SK-N-SH (cell line): ENCODE results near the gene SLC52A3. TPM values are rescaled to one million over a fixed set of nuclear protein-coding genes. Genes with fewer than 3 reads are reported as not detected.

Source experiments
- CTCF ChIA-PET: fragments of 300-600, 350-600 bp; formaldehyde crosslinking; extraction: SDS; loops from one replicate; lab custom pipeline; 2021; lab: Yijun Ruan, JAX
- POLR2A ChIA-PET: fragments of 350-600 bp; sonication (Branson Sonifier 250); formaldehyde crosslinking; extraction: SDS; loops from one replicate; lab custom pipeline; 2020; ENCODE audit warnings: antibody characterized with exemption, inconsistent platforms; lab: Yijun Ruan, JAX
- DNase-seq: peaks from one replicate; pipeline ENCODE4 v3.0.0; 2012
- H2AFZ ChIP-seq: fragments of 200-600 bp; sonication (generic); 2 replicates; pipeline ENCODE4 v1.8.1; 2016; ENCODE audit warnings: antibody characterized with exemption, mild to moderate bottlenecking, low read depth
- H3F3A ChIP-seq: fragments of 200-600 bp; sonication (generic); replicated peaks from 2 replicates; pipeline ENCODE3; 2016; ENCODE audit warnings: antibody characterized with exemption, mild to moderate bottlenecking; ENCODE audit not compliant: insufficient read depth
- H3K27ac ChIP-seq, 2 experiments: fragments of 200-500 bp in 1 of 2; fragments of 200-600 bp in 1 of 2; sonication (Bioruptor generic) in 1 of 2; sonication (generic), shearing (Covaris generic) in 1 of 2; 2 replicates each; pipeline versions ENCODE4 v1.5.1 to v1.6.1; 2014 to 2016; ENCODE audit warnings: low read depth in 2 of 2, inconsistent platforms in 1 of 2, low read length in 1 of 2, mild to moderate bottlenecking in 1 of 2, mixed read lengths in 1 of 2
- H3K27me3 ChIP-seq: fragments of 200-600 bp; sonication (generic), shearing (Covaris generic); 2 replicates; pipeline ENCODE4 v1.6.1; 2016; ENCODE audit warnings: mixed run types; ENCODE audit not compliant: insufficient read depth
- H3K36me3 ChIP-seq, 2 experiments: fragments of 200-500 bp in 1 of 2; fragments of 200-600 bp in 1 of 2; sonication (Bioruptor generic) in 1 of 2; sonication (generic) in 1 of 2; replicated peaks in 1 of 2; 2 replicates each; pipeline versions ENCODE3 to v1.5.1; 2014 to 2016; ENCODE audit warnings: low read length in 1 of 2, mild to moderate bottlenecking in 1 of 2; ENCODE audit not compliant: insufficient read depth in 2 of 2, control insufficient read depth in 1 of 2
- H3K4me1 ChIP-seq, 2 experiments: fragments of 200-500 bp in 1 of 2; fragments of 200-600 bp in 1 of 2; sonication (Bioruptor generic) in 1 of 2; sonication (generic), shearing (Covaris generic) in 1 of 2; 2 replicates each; pipeline versions ENCODE4 v1.5.1 to v1.6.1; 2014 to 2016; ENCODE audit warnings: low read depth in 1 of 2, low read length in 1 of 2, mixed run types in 1 of 2; ENCODE audit not compliant: insufficient read depth in 2 of 2, control insufficient read depth in 1 of 2
- H3K4me2 ChIP-seq: fragments of 200-600 bp; sonication (generic), shearing (Covaris generic); 2 replicates; pipeline ENCODE4 v1.6.1; 2017; ENCODE audit warnings: mixed run types
- H3K4me3 ChIP-seq, 2 experiments: fragments of 200-500 bp in 1 of 2; fragments of 200-600 bp in 1 of 2; sonication (Bioruptor generic) in 1 of 2; sonication (generic), shearing (Covaris generic) in 1 of 2; 2 replicates each; pipeline versions ENCODE4 v1.5.1 to v1.8.1; 2014 to 2016; ENCODE audit warnings: low read depth in 2 of 2, inconsistent platforms in 1 of 2, low read length in 1 of 2, mild to moderate bottlenecking in 1 of 2, mixed read lengths in 1 of 2, moderate library complexity in 1 of 2
- H3K79me2 ChIP-seq: fragments of 200-600 bp; sonication (generic); 2 replicates; pipeline ENCODE4 v1.8.1; 2017; ENCODE audit warnings: mild to moderate bottlenecking; ENCODE audit not compliant: insufficient read depth
- H3K9ac ChIP-seq: fragments of 200-600 bp; sonication (generic); 2 replicates; pipeline ENCODE4 v1.6.1; 2017; ENCODE audit warnings: mixed run types
- H3K9me2 ChIP-seq: fragments of 200-600 bp; sonication (generic); 2 replicates; pipeline ENCODE4 v1.6.1; 2017; ENCODE audit warnings: mixed run types
- H3K9me3 ChIP-seq: fragments of 200-600 bp; sonication (generic); 2 replicates; pipeline ENCODE4 v1.6.1; 2017; ENCODE audit warnings: mixed run types, mild to moderate bottlenecking, moderate library complexity
- H4K20me1 ChIP-seq: fragments of 200-600 bp; sonication (generic); 2 replicates; pipeline ENCODE4 v1.6.1; 2017; ENCODE audit warnings: mild to moderate bottlenecking, mixed run types; ENCODE audit not compliant: insufficient read depth
- CHD2 ChIP-seq: fragments of 150-350 bp; IDR thresholded peaks from 2 replicates; pipeline ENCODE4 v1.6.1; 2018; ENCODE audit warnings: low read length; ENCODE audit not compliant: partially characterized antibody
- CTCF ChIP-seq: fragments of 200-600 bp; sonication (generic); IDR thresholded peaks from 2 replicates; pipeline ENCODE4 v1.6.1; 2017; ENCODE audit warnings: antibody characterized with exemption, mild to moderate bottlenecking, moderate library complexity
- ELF1 ChIP-seq: IDR thresholded peaks from 2 replicates; pipeline ENCODE4 v1.4.0; 2012
- EP300 ChIP-seq, 2 experiments: IDR thresholded peaks; 2 replicates each; pipeline versions ENCODE4 v1.4.0 to v1.6.1; 2012; ENCODE audit warnings: borderline replicate concordance in 1 of 2, low read depth in 1 of 2, low read length in 1 of 2
- FOXM1 ChIP-seq: IDR thresholded peaks from 2 replicates; pipeline ENCODE4 v1.4.0; 2012; ENCODE audit warnings: low read depth, mild to moderate bottlenecking
- GATA2 ChIP-seq: sonication (generic); formaldehyde crosslinking; IDR thresholded peaks from 2 replicates; pipeline ENCODE4 v1.5.0; 2020; ENCODE audit warnings: mild to moderate bottlenecking, missing genetic modification reagents
- JUND ChIP-seq: IDR thresholded peaks from 2 replicates; pipeline ENCODE4 v1.4.0; 2012
- NRF1 ChIP-seq: IDR thresholded peaks from 2 replicates; pipeline ENCODE4 v1.6.1; 2012; ENCODE audit warnings: low read depth, mild to moderate bottlenecking, low read length
- PBX3 ChIP-seq: IDR thresholded peaks from 2 replicates; pipeline ENCODE4; 2012
- POLR2AphosphoS5 ChIP-seq: IDR thresholded peaks from 2 replicates; pipeline ENCODE4 v1.6.1; 2012; ENCODE audit warnings: low read depth, low read length
- RFX5 ChIP-seq: IDR thresholded peaks from 2 replicates; pipeline ENCODE4 v1.6.1; 2012; ENCODE audit warnings: mild to moderate bottlenecking, improper control_type of control experiment, low read length
- SIN3A ChIP-seq: IDR thresholded peaks from 2 replicates; pipeline ENCODE4 v1.6.1; 2012; ENCODE audit warnings: low read depth, mild to moderate bottlenecking, low read length, moderate library complexity, borderline replicate concordance
- TCF12 ChIP-seq: IDR thresholded peaks from 2 replicates; pipeline ENCODE4 v1.4.0; 2012
- TEAD4 ChIP-seq: IDR thresholded peaks from 2 replicates; pipeline ENCODE4 v1.4.0; 2012; ENCODE audit warnings: mild to moderate bottlenecking, borderline replicate concordance; ENCODE audit not compliant: insufficient read depth
- USF1 ChIP-seq: IDR thresholded peaks from 2 replicates; pipeline ENCODE4 v1.4.0; 2012; ENCODE audit warnings: low read depth, borderline replicate concordance
- USF2 ChIP-seq: fragments of 150-350 bp; IDR thresholded peaks from 2 replicates; pipeline ENCODE4 v1.6.1; 2017; ENCODE audit warnings: antibody characterized with exemption, low read length, low read depth, borderline replicate concordance
- ZBTB33 ChIP-seq: IDR thresholded peaks from 2 replicates; pipeline ENCODE4 v1.4.0; 2012; ENCODE audit warnings: low read depth, borderline replicate concordance
- WGBS: methylation state at CpG from one replicate; pipeline ENCODE4 v1.1.6; 2017; ENCODE audit warnings: low lambda C conversion rate; 5-methylcytosine and 5-hydroxymethylcytosine counted together
- polyA plus RNA-seq, 3 experiments: library from polyadenylated mRNA; depleted of rRNA; stranded (reverse); fragments of >200 nt; gene quantifications; 2 replicates each; pipeline ENCODE4 v1.2.3, GENCODE V29; 2012

SLC52A3 gene
- polyA plus RNA-seq, 1 of the 3 experiments (the other 2 are of a cell fraction) = not detected

GRCh38 chr20:764255-764654 lies 4.0 kb downstream of the SLC52A3 start:
- H3K9me2 ChIP-seq = no peaks in the 10 kb centered on the region
- POLR2A ChIA-PET = no interaction called here
- CTCF ChIA-PET = interaction anchor here (1.3 kb wide), 1 partner anchor 11 kb away, joined by 4 read pairs; no protein-coding TSS in a partner anchor
- 19% methylated on average over 2 of the region's 3 CpGs for WGBS
- no peaks in the 10 kb centered on the region for H3K79me2 ChIP-seq
- H4K20me1 ChIP-seq = no peaks in the 10 kb centered on the region
- no peak overlapping the region for H3K4me3 ChIP-seq
- H3K9me3 ChIP-seq = no peaks in the 10 kb centered on the region
- no peaks in the 10 kb centered on the region for H3K4me1 ChIP-seq
- peaks cover 8% of the 10 kb centered on the region; the same call in 1 of the 2 replicates for H3K27me3 ChIP-seq
- H3F3A ChIP-seq = no peaks in the 10 kb centered on the region
- no peaks in the 10 kb centered on the region for H3K36me3 ChIP-seq
- DNase-seq = no peak
- no peak overlapping the region for H3K9ac ChIP-seq
- no peak for TF ChIP-seq USF2
- no peak for TF ChIP-seq RFX5
- TF ChIP-seq ZBTB33 = no peak
- no peak for TF ChIP-seq CHD2
- TF ChIP-seq TEAD4 = no peak
- TF ChIP-seq GATA2 (CRISPR knock-in tag) = no peak
- no peak for TF ChIP-seq TCF12
- no peak overlapping the region for H2AFZ ChIP-seq
- H3K27ac ChIP-seq = no peak overlapping the region
- H3K4me2 ChIP-seq = no peak overlapping the region

- Histone ChIP-seq H3K4me1 (peaks cover 0 to 3% of the 10 kb centered on the region in 2 experiments; a peak in 1 of 4 replicates), H3F3A (no peaks in the 10 kb centered on the region), H3K4me3 (no peak overlapping the region), H4K20me1 (no peaks in the 10 kb centered on the region), H2AFZ (no peak overlapping the region), H3K9me3 (no peaks in the 10 kb centered on the region), H3K9me2 (no peaks in the 10 kb centered on the region), H3K79me2 (no peaks in the 10 kb centered on the region), H3K4me2 (no peak overlapping the region), H3K27me3 (peaks cover 13% of the 10 kb centered on the region; the same call in 1 of the 2 replicates), H3K27ac (no peak overlapping the region), H3K9ac (no peak overlapping the region), H3K36me3 (no peaks in the 10 kb centered on the region)
- DNase-seq = no peak
- ChIA-PET CTCF (interaction anchor here (0.6 to 2.9 kb wide), 16 partner anchors 8 to 473 kb away, joined by 3 to 21 read pairs (median 4); no protein-coding TSS in a partner anchor), POLR2A (interaction anchor here (0.8 kb wide), 1 partner anchor 240 kb away, joined by 3 read pairs; no protein-coding TSS in a partner anchor)
- 75% methylated on average over 13 of the region's 24 CpGs for WGBS
- no peak for TF ChIP-seq GATA2 (CRISPR knock-in tag)
- TF ChIP-seq POLR2AphosphoS5 = no peak
- no peak for TF ChIP-seq PBX3
- no peak for TF ChIP-seq NRF1
- no peak for TF ChIP-seq CTCF
- TF ChIP-seq JUND = no peak
- no peak for TF ChIP-seq RFX5
- TF ChIP-seq TEAD4 = no peak
- no peak for TF ChIP-seq FOXM1
- TF ChIP-seq USF1 = no peak
- no peak for TF ChIP-seq ELF1
- TF ChIP-seq SIN3A = no peak
- no peak for TF ChIP-seq TCF12
- no peak for TF ChIP-seq CHD2
- no peak for TF ChIP-seq EP300 (IDR thresholded peaks at IDR 0.05; ENCODE audit: borderline replicate concordance in 1 of 2, low read depth in 1 of 2, low read length in 1 of 2)
Measured at GRCh38 chr20:761418-762381, 6.6 kb downstream of the SLC52A3 start.
